ENCODE data around the gene FTSJ3. TPM values are rescaled to one million over a fixed set of nuclear protein-coding genes. Genes with fewer than 3 reads are reported as not detected.

Gene FTSJ3
- total and polyA plus RNA-seq, 4 experiments from 2014 or later: 12.3 to 62.2 (median 51.5) TPM

- CTCF ChIA-PET (ENCODE audit: partially characterized antibody): no interaction called here
- intact Hi-C loops (cut with micrococcal nuclease): no loop called here
- peaks cover 24 to 56% (median 40%) of the 10 kb centered on the region in 4 donors for H3K4me1 Mint-ChIP-seq
- H3K27me3 Mint-ChIP-seq: no peaks in the 10 kb centered on the region
- Histone ChIP-seq H3K4me3 (ENCODE audit: low read length in 2 of 2) (no peak overlapping the region), H3K36me3 (ENCODE audit: insufficient read depth, low read length) (peaks cover 77% of the 10 kb centered on the region), H3K9me3 (ENCODE audit: control insufficient read depth in 1 of 2, low read length in 2 of 2) (no peaks in the 10 kb centered on the region), H3K27ac (ENCODE audit: low read depth, low read length) (no peak overlapping the region), H3K4me1 (ENCODE audit: insufficient read depth, low read length) (peaks cover 27% of the 10 kb centered on the region), H3K27me3 (ENCODE audit: insufficient read depth, low read length) (no peaks in the 10 kb centered on the region)
- DNase-seq: no peak
- POLR2A ChIA-PET (ENCODE audit: partially characterized antibody): interaction anchor here (0.7 to 12.7 kb wide), 4 partner anchors 21 to 125 kb away, joined by 3 to 104 read pairs (median 6); partner anchors contain the start of genes CCDC47, DDX42 and SMARCD2
- no peak overlapping the region for H3K4me3 Mint-ChIP-seq
- peaks cover 65 to 93% of the 10 kb centered on the region in 2 donors for H3K36me3 Mint-ChIP-seq
- H3K9me3 Mint-ChIP-seq: peaks cover 0 to 3% (median 0%) of the 10 kb centered on the region in 8 donors
- H3K27ac Mint-ChIP-seq: peak overlapping the region in 3 of 7 donors; percentile 27 to 64 (median 56)
Observed at GRCh38 chr17:63822537-63822936, 4.9 kb downstream of the FTSJ3 start.

GRCh38 chr17:63821804-63822203, 5.7 kb downstream of the FTSJ3 start:
- Mint-ChIP-seq H3K36me3 (peaks cover 63 to 93% of the 10 kb centered on the region in 2 donors), H3K4me1 (peaks cover 22 to 48% (median 35%) of the 10 kb centered on the region in 4 donors), H3K9me3 (no peaks in the 10 kb centered on the region), H3K27ac (peak overlapping the region in 6 of 7 donors; percentile 15 to 86 (median 64)), H3K27me3 (no peaks in the 10 kb centered on the region), H3K4me3 (peak overlapping the region in 2 of 8 donors; percentile 26 to 50)
- intact Hi-C loops (cut with micrococcal nuclease): no loop called here
- Histone ChIP-seq H3K27me3 (ENCODE audit: insufficient read depth, low read length) (no peaks in the 10 kb centered on the region), H3K27ac (ENCODE audit: low read depth, low read length) (no peak overlapping the region), H3K36me3 (ENCODE audit: insufficient read depth, low read length) (peaks cover 84% of the 10 kb centered on the region), H3K4me3 (ENCODE audit: low read length in 2 of 2) (no peak overlapping the region), H3K9me3 (ENCODE audit: control insufficient read depth in 1 of 2, low read length in 2 of 2) (no peaks in the 10 kb centered on the region), H3K4me1 (ENCODE audit: insufficient read depth, low read length) (peaks cover 27% of the 10 kb centered on the region)
- CTCF ChIA-PET (ENCODE audit: partially characterized antibody): interaction anchor here (1.7 kb wide), 1 partner anchor 13 kb away, joined by 8 read pairs; no protein-coding TSS in a partner anchor
- POLR2A ChIA-PET (ENCODE audit: partially characterized antibody): interaction anchor here (1.4 to 2.2 kb wide), 3 partner anchors 48 to 126 kb away, joined by 5 to 6 read pairs (median 6); partner anchors contain the start of genes CCDC47 and DDX42
- DNase-seq: no peak

GRCh38 chr17:63820963-63821561, 6.4 kb downstream of the FTSJ3 start:
- H3K4me1 Mint-ChIP-seq: peaks cover 19 to 41% (median 28%) of the 10 kb centered on the region in 4 donors
- Histone ChIP-seq H3K27me3 (ENCODE audit: insufficient read depth, low read length) (no peaks in the 10 kb centered on the region), H3K9me3 (ENCODE audit: control insufficient read depth in 1 of 2, low read length in 2 of 2) (no peaks in the 10 kb centered on the region), H3K36me3 (ENCODE audit: insufficient read depth, low read length) (peaks cover 91% of the 10 kb centered on the region), H3K27ac (ENCODE audit: low read depth, low read length) (no peak overlapping the region), H3K4me1 (ENCODE audit: insufficient read depth, low read length) (peaks cover 22% of the 10 kb centered on the region), H3K4me3 (ENCODE audit: low read length in 2 of 2) (no peak overlapping the region)
- no peaks in the 10 kb centered on the region for H3K9me3 Mint-ChIP-seq
- CTCF ChIA-PET (ENCODE audit: partially characterized antibody): interaction anchor here (1.7 kb wide), 1 partner anchor 14 kb away, joined by 8 read pairs; no protein-coding TSS in a partner anchor
- DNase-seq: no peak
- H3K27ac Mint-ChIP-seq: peak overlapping the region in 5 of 7 donors; percentile 11 to 81 (median 57)
- H3K27me3 Mint-ChIP-seq: no peaks in the 10 kb centered on the region
- intact Hi-C loops (cut with micrococcal nuclease): no loop called here
- H3K36me3 Mint-ChIP-seq: peaks cover 65 to 93% of the 10 kb centered on the region in 2 donors
- peak overlapping the region in 3 of 8 donors; percentile 16 to 76 (median 39) for H3K4me3 Mint-ChIP-seq
- POLR2A ChIA-PET (ENCODE audit: partially characterized antibody): interaction anchor here (1.4 to 2.2 kb wide), 4 partner anchors 22 to 125 kb away, joined by 3 to 9 read pairs (median 6); partner anchors contain the start of genes CCDC47 and DDX42

- H3K27me3 ChIP-seq (ENCODE audit: insufficient read depth, low read length): no peaks in the 10 kb centered on the region
- CTCF ChIA-PET (ENCODE audit: partially characterized antibody): interaction anchor here (0.8 to 1.5 kb wide), 2 partner anchors 35 to 109 kb away, joined by 3 read pairs; no protein-coding TSS in a partner anchor
- peaks cover 10% of the 10 kb centered on the region for H3K4me1 ChIP-seq (ENCODE audit: insufficient read depth, low read length)
- peaks cover 93% of the 10 kb centered on the region for H3K36me3 ChIP-seq (ENCODE audit: insufficient read depth, low read length)
- no peak overlapping the region for H3K27ac ChIP-seq (ENCODE audit: low read depth, low read length)
- Mint-ChIP-seq H3K27ac (peak overlapping the region in 6 of 7 donors; percentile 37 to 85 (median 72)), H3K36me3 (peaks cover 63 to 95% of the 10 kb centered on the region in 2 donors), H3K9me3 (no peaks in the 10 kb centered on the region), H3K4me1 (peaks cover 15 to 31% (median 18%) of the 10 kb centered on the region in 4 donors), H3K27me3 (no peaks in the 10 kb centered on the region), H3K4me3 (peak overlapping the region in 4 of 8 donors; percentile 1 to 48 (median 40))
- H3K9me3 ChIP-seq (ENCODE audit: control insufficient read depth in 1 of 2, low read length in 2 of 2): no peaks in the 10 kb centered on the region
- no peak for DNase-seq
- no peak overlapping the region for H3K4me3 ChIP-seq (ENCODE audit: low read length in 2 of 2)
- POLR2A ChIA-PET (ENCODE audit: partially characterized antibody): interaction anchor here (1.2 to 2.2 kb wide), 5 partner anchors 11 to 46 kb away, joined by 3 to 9 read pairs (median 5); partner anchors contain the start of genes CCDC47 and DDX42
- intact Hi-C loops (cut with micrococcal nuclease): no loop called here
Observed at GRCh38 chr17:63819585-63820537, 7.6 kb downstream of the FTSJ3 start.

- DNase-seq: no peak
- intact Hi-C loops (cut with micrococcal nuclease): no loop called here
- Histone ChIP-seq H3K27me3 (ENCODE audit: insufficient read depth, low read length) (no peaks in the 10 kb centered on the region), H3K4me1 (ENCODE audit: insufficient read depth, low read length) (peaks cover 9% of the 10 kb centered on the region), H3K9me3 (ENCODE audit: control insufficient read depth in 1 of 2, low read length in 2 of 2) (no peaks in the 10 kb centered on the region), H3K27ac (ENCODE audit: low read depth, low read length) (no peak overlapping the region), H3K36me3 (ENCODE audit: insufficient read depth, low read length) (peaks cover 93% of the 10 kb centered on the region), H3K4me3 (ENCODE audit: low read length in 2 of 2) (no peak overlapping the region)
- ChIA-PET POLR2A (ENCODE audit: partially characterized antibody) (interaction anchor here (1.0 to 2.2 kb wide), 5 partner anchors 12 to 45 kb away, joined by 3 to 9 read pairs (median 4); partner anchors contain the start of genes CCDC47 and DDX42), CTCF (ENCODE audit: partially characterized antibody) (interaction anchor here (0.8 to 1.9 kb wide), 4 partner anchors 9 to 109 kb away, joined by 3 to 7 read pairs (median 4); no protein-coding TSS in a partner anchor)
- H3K36me3 Mint-ChIP-seq: peaks cover 56 to 93% of the 10 kb centered on the region in 2 donors
- H3K27ac Mint-ChIP-seq: peak overlapping the region in 3 of 7 donors; percentile 61 to 84 (median 66)
- H3K27me3 Mint-ChIP-seq: no peaks in the 10 kb centered on the region
- H3K4me1 Mint-ChIP-seq: peaks cover 15 to 25% (median 16%) of the 10 kb centered on the region in 4 donors
- no peak overlapping the region for H3K4me3 Mint-ChIP-seq
- H3K9me3 Mint-ChIP-seq: no peaks in the 10 kb centered on the region
Observed at GRCh38 chr17:63819131-63819530, 8.3 kb downstream of the FTSJ3 start.

GRCh38 chr17:63817736-63818385, 9.6 kb downstream of the FTSJ3 start:
- ChIA-PET CTCF (ENCODE audit: partially characterized antibody) (interaction anchor here (0.8 to 1.9 kb wide), 3 partner anchors 10 to 31 kb away, joined by 3 to 7 read pairs (median 5); no protein-coding TSS in a partner anchor), POLR2A (ENCODE audit: partially characterized antibody) (interaction anchor here (0.7 to 1.9 kb wide), 6 partner anchors 9 to 123 kb away, joined by 3 to 5 read pairs (median 4); partner anchors contain the start of genes CCDC47, DDX42 and PSMC5)
- Mint-ChIP-seq H3K4me1 (peaks cover 9 to 15% (median 12%) of the 10 kb centered on the region in 4 donors), H3K36me3 (peaks cover 53 to 94% of the 10 kb centered on the region in 2 donors), H3K27ac (peak overlapping the region in 4 of 7 donors; percentile 15 to 88 (median 62)), H3K9me3 (no peaks in the 10 kb centered on the region), H3K27me3 (no peaks in the 10 kb centered on the region), H3K4me3 (peak overlapping the region in 2 of 8 donors; percentile 15 to 50)
- H3K36me3 ChIP-seq (ENCODE audit: insufficient read depth, low read length): peaks cover 93% of the 10 kb centered on the region
- intact Hi-C loops (cut with micrococcal nuclease): no loop called here
- no peak overlapping the region for H3K4me3 ChIP-seq (ENCODE audit: low read length in 2 of 2)
- H3K4me1 ChIP-seq (ENCODE audit: insufficient read depth, low read length): peaks cover 9% of the 10 kb centered on the region
- no peak overlapping the region for H3K27ac ChIP-seq (ENCODE audit: low read depth, low read length)
- no peak for DNase-seq
- no peaks in the 10 kb centered on the region for H3K27me3 ChIP-seq (ENCODE audit: insufficient read depth, low read length)
- no peaks in the 10 kb centered on the region for H3K9me3 ChIP-seq (ENCODE audit: control insufficient read depth in 1 of 2, low read length in 2 of 2)

Measured in CD4-positive, alpha-beta memory T cell (primary cell).